Left forelimb (tissue), 1 donor: Measurements from ENCODE around the gene CLDN9.

Experiments
- DNase-seq: peaks from one replicate; pipeline ENCODE4 v3.0.0-alpha.2; 2018; ENCODE audit warnings: low spot score

The CLDN9 gene

DNA sequence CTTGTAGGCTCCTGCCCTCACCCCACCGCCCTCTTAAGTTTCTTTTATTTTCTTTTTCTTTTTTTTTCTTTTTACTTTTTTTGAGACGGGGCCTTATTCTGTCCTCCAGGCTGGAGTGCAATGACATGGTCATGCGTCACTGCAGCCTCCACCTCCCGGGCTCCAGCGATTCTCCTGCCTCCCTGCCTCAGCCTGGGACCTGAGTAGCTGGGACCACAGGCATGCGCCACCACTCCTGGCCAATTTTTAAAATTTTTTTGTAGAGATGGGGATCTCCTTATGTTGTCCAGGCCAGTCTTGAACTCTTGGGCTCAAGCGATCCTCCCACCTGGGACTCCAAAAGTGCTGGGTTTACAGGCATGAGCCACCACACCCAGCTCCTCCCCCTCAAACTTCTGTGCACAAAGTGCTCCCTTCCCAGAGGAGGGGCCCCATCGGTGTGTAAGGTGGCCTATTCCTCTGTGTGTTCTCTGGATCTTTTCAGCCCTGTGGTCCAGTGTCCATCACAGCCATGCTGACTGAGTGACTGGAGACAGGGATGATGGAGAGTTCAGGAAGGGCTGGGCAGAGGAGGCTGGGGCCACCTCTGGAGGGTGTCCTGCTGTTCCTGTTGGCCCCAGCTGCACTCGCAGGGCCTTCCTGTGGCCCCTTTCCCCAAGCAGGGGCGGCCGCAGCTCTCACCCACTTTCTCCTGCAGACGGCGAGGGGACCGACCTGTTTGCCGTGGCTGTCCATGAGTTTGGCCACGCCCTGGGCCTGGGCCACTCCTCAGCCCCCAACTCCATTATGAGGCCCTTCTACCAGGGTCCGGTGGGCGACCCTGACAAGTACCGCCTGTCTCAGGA lies 43.8 kb downstream of the CLDN9 start:
- no peak for DNase-seq

DNA sequence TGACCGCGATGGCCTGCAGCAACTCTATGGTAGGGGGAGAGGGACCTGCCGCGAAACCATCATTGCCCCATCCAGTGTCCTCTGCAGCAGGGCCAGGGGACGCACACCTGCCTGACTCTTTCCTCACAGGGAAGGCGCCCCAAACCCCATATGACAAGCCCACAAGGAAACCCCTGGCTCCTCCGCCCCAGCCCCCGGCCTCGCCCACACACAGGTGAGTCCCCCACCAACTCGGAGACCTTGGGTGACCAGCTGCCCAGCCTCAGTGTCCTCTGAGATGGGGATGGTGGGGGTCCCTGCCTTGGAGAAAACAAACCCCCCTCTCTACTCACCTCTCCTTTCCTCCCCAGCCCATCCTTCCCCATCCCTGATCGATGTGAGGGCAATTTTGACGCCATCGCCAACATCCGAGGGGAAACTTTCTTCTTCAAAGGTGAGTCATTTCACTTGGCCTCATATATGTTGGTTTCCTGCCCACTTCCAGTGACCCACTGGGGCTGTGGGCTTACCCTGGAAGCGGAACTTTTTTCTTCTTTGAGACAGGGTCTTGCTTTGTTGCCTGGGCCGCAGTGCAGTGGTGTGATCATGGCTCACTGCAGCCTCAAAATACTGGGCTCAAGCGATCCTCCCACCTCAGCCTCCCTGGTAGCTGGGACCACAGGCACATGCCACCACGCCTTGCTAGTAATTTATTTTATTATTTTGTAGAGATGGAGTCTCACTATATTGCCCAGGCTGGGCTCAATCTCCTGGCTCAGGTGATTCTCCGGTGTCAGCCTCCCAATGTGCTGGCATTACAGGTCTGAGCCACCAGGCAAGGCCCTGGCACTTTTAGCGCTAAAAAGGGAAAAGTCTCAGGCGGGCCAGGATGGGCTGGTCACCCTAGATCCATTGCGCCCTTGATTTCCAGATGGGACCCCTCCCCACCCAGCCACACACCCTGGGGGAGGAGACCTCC lies 44.7 kb downstream of the CLDN9 start:
- DNase-seq = no peak

DNA sequence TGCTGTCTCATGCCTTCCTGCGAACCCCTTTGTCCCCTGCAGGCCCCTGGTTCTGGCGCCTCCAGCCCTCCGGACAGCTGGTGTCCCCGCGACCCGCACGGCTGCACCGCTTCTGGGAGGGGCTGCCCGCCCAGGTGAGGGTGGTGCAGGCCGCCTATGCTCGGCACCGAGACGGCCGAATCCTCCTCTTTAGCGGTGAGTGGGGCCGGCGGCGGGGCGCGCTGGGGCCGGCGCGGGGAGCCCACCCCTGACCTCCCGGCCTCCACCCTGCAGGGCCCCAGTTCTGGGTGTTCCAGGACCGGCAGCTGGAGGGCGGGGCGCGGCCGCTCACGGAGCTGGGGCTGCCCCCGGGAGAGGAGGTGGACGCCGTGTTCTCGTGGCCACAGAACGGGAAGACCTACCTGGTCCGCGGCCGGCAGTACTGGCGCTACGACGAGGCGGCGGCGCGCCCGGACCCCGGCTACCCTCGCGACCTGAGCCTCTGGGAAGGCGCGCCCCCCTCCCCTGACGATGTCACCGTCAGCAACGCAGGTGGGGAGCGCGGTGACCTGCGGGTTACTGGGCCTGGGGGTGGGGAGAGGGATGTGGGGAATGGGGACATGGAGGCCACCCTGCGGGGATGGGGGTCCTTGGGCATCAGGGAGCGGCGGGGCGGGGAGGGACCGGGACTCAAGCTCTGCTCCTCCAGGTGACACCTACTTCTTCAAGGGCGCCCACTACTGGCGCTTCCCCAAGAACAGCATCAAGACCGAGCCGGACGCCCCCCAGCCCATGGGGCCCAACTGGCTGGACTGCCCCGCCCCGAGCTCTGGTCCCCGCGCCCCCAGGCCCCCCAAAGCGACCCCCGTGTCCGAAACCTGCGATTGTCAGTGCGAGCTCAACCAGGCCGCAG lies 45.7 kb downstream of the CLDN9 start:
- no peak for DNase-seq

DNA sequence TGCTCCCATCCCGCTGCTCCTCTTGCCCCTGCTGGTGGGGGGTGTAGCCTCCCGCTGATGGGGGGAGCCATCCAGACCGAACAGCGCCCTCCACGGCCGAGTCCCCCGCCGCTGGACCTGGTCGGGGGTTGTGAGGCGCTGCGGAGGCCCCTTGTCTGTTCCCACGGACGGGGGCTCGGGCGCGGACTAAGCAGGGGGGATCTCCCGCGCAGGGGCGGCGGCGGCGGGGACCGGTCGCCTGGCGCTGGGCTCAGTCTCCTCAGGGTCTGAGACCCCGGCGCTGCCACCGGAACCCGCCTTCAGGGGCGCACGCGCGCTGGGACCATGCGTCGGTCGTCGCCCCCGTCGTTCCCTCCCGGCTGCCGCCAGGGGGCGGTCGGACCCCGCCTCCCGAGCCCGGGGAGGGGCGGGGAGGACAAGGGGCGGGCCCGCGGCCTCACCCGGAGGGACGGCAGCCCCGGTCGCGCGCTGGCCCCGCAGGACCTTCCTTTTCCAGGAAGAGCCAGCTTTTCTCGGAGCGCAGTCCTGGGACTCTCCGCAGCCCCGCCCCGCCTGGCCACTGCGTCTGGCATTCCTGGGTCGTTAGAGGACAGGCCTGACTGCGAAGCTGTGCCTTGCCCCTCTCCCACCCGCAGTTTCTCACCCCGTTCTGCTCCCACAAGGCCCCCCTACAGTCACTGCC lies 46.5 kb downstream of the CLDN9 start:
- DNase-seq = peak; percentile 93

DNA sequence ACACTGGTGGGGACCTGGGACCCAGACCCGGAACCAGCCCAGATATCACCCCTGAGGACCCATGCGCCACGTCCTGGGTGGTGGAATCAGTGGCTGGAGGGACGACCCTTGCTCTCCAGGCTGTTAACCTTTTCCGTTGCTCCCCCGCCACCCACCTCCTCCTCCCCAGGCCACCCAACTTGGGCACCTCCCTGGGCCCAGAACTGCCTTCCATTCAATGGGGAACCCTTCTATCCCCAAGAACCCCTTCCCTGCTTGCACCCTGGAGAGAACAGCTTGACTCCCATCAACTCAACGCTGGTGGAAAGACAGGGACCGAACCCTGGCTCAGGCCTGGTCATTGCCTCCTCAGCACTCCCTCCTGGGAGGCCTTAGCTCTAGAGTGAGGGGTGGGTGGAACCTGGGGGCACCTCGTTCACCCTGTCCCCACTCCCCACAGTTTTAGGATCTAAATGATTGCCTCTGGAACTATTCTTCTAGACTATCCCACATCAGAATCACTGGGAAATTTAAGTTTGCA lies 47.1 kb downstream of the CLDN9 start:
- DNase-seq = no peak

DNA sequence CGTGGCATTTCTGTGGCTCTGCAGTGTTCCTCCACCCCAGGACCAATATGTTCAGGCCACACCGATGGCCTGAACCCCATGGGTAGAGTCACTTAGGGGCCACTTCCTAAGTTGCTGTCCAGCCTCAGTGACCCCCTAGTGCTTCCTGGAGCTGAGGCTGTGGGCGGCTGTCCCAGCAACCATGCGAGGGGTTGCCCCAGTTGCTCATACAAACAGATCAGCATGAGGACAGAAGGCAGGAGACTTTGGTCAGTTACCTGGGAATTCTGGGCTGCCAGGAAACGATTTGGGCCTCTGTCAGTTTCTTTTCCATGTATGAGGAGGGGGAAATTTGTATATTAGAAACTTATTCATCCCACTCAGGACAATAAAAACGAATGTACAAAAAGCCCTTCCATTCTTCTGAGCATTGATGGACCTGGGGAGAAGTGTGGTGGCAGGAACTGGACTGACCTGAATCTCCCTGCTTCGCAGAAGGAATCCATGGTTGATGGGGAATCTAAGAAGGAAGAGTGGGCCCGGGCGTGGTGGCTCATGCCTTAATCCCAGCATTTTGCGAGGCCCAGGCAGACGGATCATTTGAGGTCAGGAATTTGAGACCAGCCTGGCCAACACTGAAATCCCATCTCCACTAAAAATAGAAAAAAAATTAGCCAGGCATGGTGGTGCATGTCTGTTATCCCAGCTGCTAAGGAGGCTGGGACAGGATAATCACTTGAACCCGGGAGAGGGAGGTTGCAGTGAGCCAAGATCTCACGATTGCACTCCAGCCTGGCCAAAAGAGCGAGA lies 47.8 kb downstream of the CLDN9 start:
- DNase-seq = no peak

DNA sequence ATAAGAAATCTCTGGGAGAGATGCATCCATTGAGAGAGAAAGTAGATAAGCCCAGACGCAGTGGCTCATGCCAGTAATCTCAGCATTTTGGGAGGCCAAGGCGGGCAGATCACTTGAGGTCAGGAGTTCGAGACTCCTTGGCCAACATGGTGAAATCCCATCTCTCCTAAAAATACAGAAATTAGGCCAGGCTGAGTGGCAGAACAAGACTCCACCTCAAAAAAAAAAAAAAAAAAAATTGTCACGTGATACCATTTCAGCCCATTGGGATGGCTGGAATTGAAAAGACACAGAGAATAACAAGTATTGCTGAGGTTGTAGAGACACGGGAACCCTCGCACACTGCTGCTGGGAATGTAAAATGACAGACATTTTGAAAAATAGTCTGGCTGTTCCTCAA lies 49.8 kb downstream of the CLDN9 start:
- DNase-seq = no peak

DNA sequence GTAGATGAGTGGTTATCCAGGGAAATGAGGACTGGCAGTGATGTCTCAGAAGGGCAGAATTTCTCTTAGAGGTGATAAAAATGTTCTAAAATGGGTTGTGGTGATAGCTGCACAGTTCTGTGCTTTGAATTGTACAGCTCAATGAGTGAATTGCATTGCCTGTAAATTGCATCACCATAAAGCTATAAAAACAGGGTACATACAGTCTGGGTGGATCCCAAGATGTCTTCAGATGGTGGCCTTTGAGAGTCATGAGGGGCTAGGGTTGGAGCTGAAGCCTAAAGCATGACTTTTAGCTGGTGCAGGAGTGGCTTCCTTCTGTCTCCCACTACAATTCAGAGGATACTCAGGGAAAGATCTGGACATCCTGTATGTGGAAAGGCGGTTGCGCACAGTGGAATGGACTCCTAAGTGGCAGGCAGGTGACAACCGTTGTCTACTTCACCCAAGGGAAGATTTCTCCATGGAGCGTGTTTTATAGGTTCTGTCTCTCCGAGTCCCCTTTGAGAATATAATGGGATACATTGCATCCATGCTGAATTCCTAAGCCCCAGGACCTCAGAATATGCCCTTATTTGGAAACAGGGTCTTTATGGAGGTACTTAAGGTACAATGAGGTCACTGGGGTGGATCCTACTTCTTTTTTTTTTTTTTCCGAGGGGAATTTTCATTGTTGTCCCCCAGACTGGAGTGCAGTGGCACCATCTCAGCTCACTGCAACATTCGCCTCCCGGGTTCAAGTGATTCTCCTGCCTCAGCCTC lies 51.1 kb downstream of the CLDN9 start:
- no peak for DNase-seq
